H1 (cell line): Measurements from ENCODE around the gene MTIF3. TPM values are rescaled to one million over a fixed set of nuclear protein-coding genes. Genes with fewer than 3 reads are reported as not detected.

Experiments
- ASH2L ChIP-seq: fragments of 200-600, 300-600 bp; sonication (generic); IDR thresholded peaks from one replicate; pipeline ENCODE4 v1.7.1; 2017; ENCODE audit warnings: low read length
- CHD7 ChIP-seq: fragments of 300-600 bp; sonication (generic); IDR thresholded peaks from 2 replicates; pipeline ENCODE4 v1.7.1; 2012; ENCODE audit warnings: low read length, moderate library complexity, mild to moderate bottlenecking, inconsistent platforms; ENCODE audit not compliant: insufficient replicate concordance
- EZH2 ChIP-seq: fragments of 200-600 bp; sonication (generic); IDR thresholded peaks from 2 replicates; pipeline ENCODE4 v1.7.1; 2012; ENCODE audit warnings: low read depth, mild to moderate bottlenecking, moderate library complexity, low read length, inconsistent platforms; ENCODE audit not compliant: severe bottlenecking
- KDM1A ChIP-seq: fragments of 200-600, 300-600 bp; sonication (generic); IDR thresholded peaks from 2 replicates; pipeline ENCODE4 v1.7.1; 2016; ENCODE audit warnings: mild to moderate bottlenecking, low read length, borderline replicate concordance
- RNF2 ChIP-seq: fragments of 200-900, 300-1000 bp; sonication (generic); IDR thresholded peaks from 2 replicates; pipeline ENCODE4 v1.7.1; 2016; ENCODE audit warnings: borderline replicate concordance, low read depth, mild to moderate bottlenecking, antibody characterized with exemption, low read length; ENCODE audit not compliant: poor library complexity, severe bottlenecking; ENCODE audit errors: missing control alignments
- SAP30 ChIP-seq: fragments of 300-600 bp; sonication (generic); IDR thresholded peaks from 2 replicates; pipeline ENCODE4 v1.7.1; 2012; ENCODE audit warnings: low read length, moderate library complexity, mild to moderate bottlenecking, inconsistent platforms; ENCODE audit not compliant: insufficient read depth, insufficient replicate concordance
- SP1 ChIP-seq: IDR thresholded peaks from 2 replicates; pipeline ENCODE4 v1.6.1; 2011; ENCODE audit warnings: low read depth, low read length
- polyA plus RNA-seq, 7 experiments: library from polyadenylated mRNA; depleted of rRNA in 3 of 7; stranded (reverse) in 5 of 7; unstranded in 2 of 7; fragments of >200 nt in 5 of 7; fragments of 200-250 nt in 2 of 7; gene quantifications; 1 replicate in 5 of 7; 2 replicates in 1 of 7; 4 replicates in 1 of 7; pipeline versions ENCODE4 v1.2.1 to v1.2.3, GENCODE V29; 2011 to 2013; ENCODE audit warnings: missing spikeins in 2 of 7, mixed read lengths in 2 of 7
- total RNA-seq: library from RNA; stranded (reverse); fragmentation: NEBNext Ultra II Directional; extraction: Animal tissue kit (Norgen Biotek cat#: 25700); gene quantifications from 2 replicates; pipeline ENCODE4 v1.2.1, GENCODE V29; 2021

The MTIF3 gene
- total and polyA plus RNA-seq, 2 of the 8 experiments (the other 6 are each of a cell fraction or from before 2014, with no cell fraction given) = 29.4 to 36.4 TPM

GRCh38 chr13:27432611-27433210, 17.7 kb downstream of the MTIF3 start (continued):
- no peak for TF ChIP-seq SAP30
- TF ChIP-seq SP1 = no peak
- TF ChIP-seq ASH2L = no peak
- TF ChIP-seq EZH2 = no peak
- no peak for TF ChIP-seq KDM1A
- no peak for TF ChIP-seq CHD7
- no peak for TF ChIP-seq RNF2
